Fibroblast of lung (primary cell): ENCODE data around the gene KRT4. TPM values are rescaled to one million over a fixed set of nuclear protein-coding genes. Genes with fewer than 3 reads are reported as not detected.

Source experiments
- DNase-seq, 2 donors: peaks; one replicate each; pipeline versions ENCODE4 v3.0.0 to v3.0.0-alpha.2; 2010; ENCODE audit warnings: low read depth in 2 of 2
- H2AFZ ChIP-seq: 2 replicates; pipeline ENCODE4 v1.5.1; 2012; ENCODE audit warnings: low read length, control low read depth, inconsistent platforms
- H3K27ac ChIP-seq: 2 replicates; pipeline ENCODE4 v1.5.1; 2011; ENCODE audit warnings: low read length, control low read depth; ENCODE audit not compliant: insufficient read depth
- H3K27me3 ChIP-seq: 2 replicates; pipeline ENCODE4 v1.5.1; 2011; ENCODE audit warnings: mild to moderate bottlenecking, low read length; ENCODE audit not compliant: control insufficient read depth, insufficient read depth
- H3K36me3 ChIP-seq: 2 replicates; pipeline ENCODE4 v1.5.1; 2011; ENCODE audit warnings: low read length; ENCODE audit not compliant: control insufficient read depth, insufficient read depth
- H3K4me1 ChIP-seq: 2 replicates; pipeline ENCODE4 v1.5.1; 2011; ENCODE audit warnings: low read length; ENCODE audit not compliant: control insufficient read depth, insufficient read depth; ENCODE audit errors: extremely low read depth
- H3K4me2 ChIP-seq: 2 replicates; pipeline ENCODE4 v1.5.1; 2011; ENCODE audit warnings: low read length, control low read depth; ENCODE audit not compliant: insufficient read depth; ENCODE audit errors: extremely low read depth
- H3K4me3 ChIP-seq, 4 experiments: fragments of 200-600 bp in 1 of 4; sonication (generic) in 1 of 4; replicated peaks in 1 of 4; 2 replicates each; pipeline ENCODE4 v1.5.1; 2011 to 2016; ENCODE audit warnings: low read length in 4 of 4, low read depth in 3 of 4, mild to moderate bottlenecking in 3 of 4, control low read depth in 2 of 4, inconsistent platforms in 1 of 4, mixed read lengths in 1 of 4; ENCODE audit not compliant: insufficient read depth in 1 of 4; ENCODE audit errors: control extremely low read depth in 1 of 4
- H3K79me2 ChIP-seq: 2 replicates; pipeline ENCODE4 v1.5.1; 2012; ENCODE audit warnings: mild to moderate bottlenecking, low read length, inconsistent platforms; ENCODE audit not compliant: control insufficient read depth, insufficient read depth
- H3K9ac ChIP-seq: 2 replicates; pipeline ENCODE4 v1.5.1; 2011; ENCODE audit warnings: mild to moderate bottlenecking, low read length, control low read depth; ENCODE audit not compliant: insufficient read depth
- H3K9me3 ChIP-seq: 2 replicates; pipeline ENCODE4 v1.5.1; 2012; ENCODE audit warnings: low read depth, low read length; ENCODE audit not compliant: control insufficient read depth, insufficient read depth
- H4K20me1 ChIP-seq: 2 replicates; pipeline ENCODE4 v1.5.1; 2011; ENCODE audit warnings: low read length; ENCODE audit not compliant: control insufficient read depth, insufficient read depth; ENCODE audit errors: extremely low read depth
- EZH2 ChIP-seq: IDR thresholded peaks from 2 replicates; pipeline ENCODE4 v1.5.1; 2012; ENCODE audit warnings: low read length, control low read depth, mild to moderate bottlenecking; ENCODE audit errors: missing control alignments
- polyA plus RNA-seq, 2 donors: library from polyadenylated mRNA; depleted of rRNA in 1 of 2; stranded (reverse) in 1 of 2; unstranded in 1 of 2; fragments of >200 nt; gene quantifications; 2 replicates each; pipeline ENCODE4 v1.2.1, GENCODE V29; 2011 to 2012; ENCODE audit warnings: missing spikeins in 1 of 2
- total RNA-seq: library from RNA; depleted of rRNA; stranded (reverse); fragments of >200 nt; gene quantifications from 2 replicates; pipeline ENCODE4 v1.2.1, GENCODE V29; 2014
- TF ChIP-seq, protein P1 (sequence below), 2 donors: IDR thresholded peaks in 1 of 2; conservative IDR thresholded peaks in 1 of 2; 1 replicate in 1 of 2; 2 replicates in 1 of 2; pipeline ENCODE4 v1.5.1; 2011 to 2012; ENCODE audit warnings: low read length in 2 of 2, control low read depth in 1 of 2, inconsistent platforms in 1 of 2, low read depth in 1 of 2, mild to moderate bottlenecking in 1 of 2

Gene KRT4
- total and polyA plus RNA-seq, 2 donors (not counting 1 experiment from before 2014, with no cell fraction given), result under 0.01 to 0.23 TPM

DNA sequence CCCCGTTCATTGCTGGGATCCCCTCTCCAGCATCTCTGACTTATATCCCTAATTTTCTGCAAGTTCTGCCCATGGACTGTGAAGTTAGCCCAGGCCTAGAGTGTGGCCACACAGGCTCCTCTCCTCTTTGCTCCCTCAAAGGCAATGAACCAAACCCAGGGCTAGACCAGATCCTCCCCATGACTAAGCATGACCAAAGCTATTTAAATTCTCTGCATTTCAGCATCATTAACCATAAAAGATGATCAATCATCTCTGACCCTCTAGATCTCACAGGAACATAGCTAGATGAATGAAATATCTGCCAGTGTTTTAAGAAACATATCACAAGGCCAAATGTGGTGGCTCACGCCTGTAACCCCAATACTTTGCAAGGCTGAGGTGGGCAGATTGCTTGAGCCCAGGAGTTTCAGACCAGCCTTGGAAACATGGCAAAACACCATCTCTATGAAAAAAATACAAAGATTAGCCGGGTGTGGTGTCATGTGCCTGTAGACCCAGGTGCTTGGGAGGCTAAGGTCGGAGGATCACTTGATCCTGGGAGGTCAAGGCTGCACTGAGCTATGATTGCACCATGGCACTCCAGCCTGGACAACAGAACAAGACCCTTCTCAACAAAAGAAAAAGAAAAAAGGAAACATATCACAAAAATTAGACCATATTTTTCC, 15.8 kb downstream of the KRT4 start:
- H3K36me3 ChIP-seq, result no peaks in the 10 kb centered on the region
- H3K4me1 ChIP-seq, result no peaks in the 10 kb centered on the region
- H3K27me3 ChIP-seq, result no peaks in the 10 kb centered on the region
- TF ChIP-seq, protein P1, sequence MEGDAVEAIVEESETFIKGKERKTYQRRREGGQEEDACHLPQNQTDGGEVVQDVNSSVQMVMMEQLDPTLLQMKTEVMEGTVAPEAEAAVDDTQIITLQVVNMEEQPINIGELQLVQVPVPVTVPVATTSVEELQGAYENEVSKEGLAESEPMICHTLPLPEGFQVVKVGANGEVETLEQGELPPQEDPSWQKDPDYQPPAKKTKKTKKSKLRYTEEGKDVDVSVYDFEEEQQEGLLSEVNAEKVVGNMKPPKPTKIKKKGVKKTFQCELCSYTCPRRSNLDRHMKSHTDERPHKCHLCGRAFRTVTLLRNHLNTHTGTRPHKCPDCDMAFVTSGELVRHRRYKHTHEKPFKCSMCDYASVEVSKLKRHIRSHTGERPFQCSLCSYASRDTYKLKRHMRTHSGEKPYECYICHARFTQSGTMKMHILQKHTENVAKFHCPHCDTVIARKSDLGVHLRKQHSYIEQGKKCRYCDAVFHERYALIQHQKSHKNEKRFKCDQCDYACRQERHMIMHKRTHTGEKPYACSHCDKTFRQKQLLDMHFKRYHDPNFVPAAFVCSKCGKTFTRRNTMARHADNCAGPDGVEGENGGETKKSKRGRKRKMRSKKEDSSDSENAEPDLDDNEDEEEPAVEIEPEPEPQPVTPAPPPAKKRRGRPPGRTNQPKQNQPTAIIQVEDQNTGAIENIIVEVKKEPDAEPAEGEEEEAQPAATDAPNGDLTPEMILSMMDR (conservative IDR thresholded peaks at IDR 0.05 in 1 of 2, IDR thresholded peaks at IDR 0.05 in 1 of 2; ENCODE audit: low read depth in 1 of 2, low read length in 2 of 2), result no peak
- TF ChIP-seq EZH2, result no peak
- no peaks in the 10 kb centered on the region for H3K9me3 ChIP-seq
- no peaks in the 10 kb centered on the region for H3K79me2 ChIP-seq
- H2AFZ ChIP-seq, result no peak overlapping the region
- H4K20me1 ChIP-seq, result no peaks in the 10 kb centered on the region
- H3K4me3 ChIP-seq, result no peak overlapping the region
- peak in 1 of 2 donors; percentile 79 for DNase-seq
- no peak overlapping the region for H3K9ac ChIP-seq
- H3K27ac ChIP-seq, result no peak overlapping the region
- no peak overlapping the region for H3K4me2 ChIP-seq

DNA sequence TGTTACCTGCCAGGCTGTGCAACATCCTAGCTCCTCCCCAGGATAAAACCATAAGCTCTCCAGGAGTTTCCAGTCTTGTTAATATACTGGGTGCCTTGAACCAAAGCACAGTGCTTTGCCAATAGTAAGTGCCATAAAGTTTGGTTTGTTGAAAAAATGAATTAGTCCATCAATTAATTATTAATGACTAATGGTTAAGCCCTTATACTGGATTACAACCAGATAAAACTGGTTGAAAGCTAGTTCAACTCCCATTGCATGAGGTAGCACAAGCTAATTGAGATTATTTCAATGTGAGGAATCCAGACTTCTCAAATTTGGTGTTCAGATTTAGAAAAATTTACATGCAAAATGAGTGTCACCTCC, 16.4 kb downstream of the KRT4 start:
- Histone ChIP-seq H3K27ac (no peak overlapping the region), H2AFZ (no peak overlapping the region), H3K9ac (no peak overlapping the region), H3K36me3 (no peaks in the 10 kb centered on the region), H3K4me2 (no peak overlapping the region), H3K4me1 (no peaks in the 10 kb centered on the region), H4K20me1 (no peaks in the 10 kb centered on the region), H3K27me3 (no peaks in the 10 kb centered on the region), H3K79me2 (no peaks in the 10 kb centered on the region), H3K9me3 (no peaks in the 10 kb centered on the region), H3K4me3 (no peak overlapping the region)
- DNase-seq, result no peak
- TF ChIP-seq, protein P1 (conservative IDR thresholded peaks at IDR 0.05 in 1 of 2, IDR thresholded peaks at IDR 0.05 in 1 of 2; ENCODE audit: low read depth in 1 of 2, low read length in 2 of 2), result no peak
- TF ChIP-seq EZH2, result no peak

DNA sequence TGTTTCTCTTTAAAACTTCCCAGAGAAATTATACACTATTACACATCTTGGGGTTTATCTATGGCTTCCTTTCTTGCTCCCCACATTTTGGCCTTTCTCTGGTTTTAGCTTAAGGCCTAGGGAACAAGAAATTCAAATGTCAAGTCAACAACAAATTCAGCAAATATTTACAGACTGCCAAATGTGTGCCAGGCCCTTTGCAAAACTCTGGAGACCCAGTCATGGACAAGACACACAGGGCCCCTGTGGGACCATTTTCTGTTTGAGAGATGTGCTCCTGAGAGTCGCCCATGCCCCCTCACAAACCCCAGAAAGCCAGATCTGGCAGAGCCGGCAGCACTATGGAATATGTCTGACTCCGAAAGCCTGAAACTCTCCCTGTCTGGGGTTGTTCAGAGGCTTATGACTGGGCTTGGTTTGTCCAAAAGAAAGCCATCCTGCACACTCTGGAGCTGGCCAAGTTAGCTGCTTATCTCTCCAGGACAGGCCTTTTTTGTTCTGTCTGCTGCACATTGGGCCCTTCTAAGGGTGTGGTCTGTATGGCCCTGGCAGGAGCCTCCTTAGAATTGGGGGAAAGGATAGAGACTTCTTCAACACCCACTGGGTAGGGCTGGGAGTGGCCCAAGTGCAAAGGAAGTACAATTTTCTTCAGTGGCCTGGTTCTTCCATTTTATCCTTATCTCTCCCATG, 16.9 kb downstream of the KRT4 start:
- no peak overlapping the region for H3K4me3 ChIP-seq
- no peaks in the 10 kb centered on the region for H4K20me1 ChIP-seq
- H3K36me3 ChIP-seq, result no peaks in the 10 kb centered on the region
- H3K4me2 ChIP-seq, result no peak overlapping the region
- H3K9me3 ChIP-seq, result no peaks in the 10 kb centered on the region
- H3K27me3 ChIP-seq, result no peaks in the 10 kb centered on the region
- no peak for TF ChIP-seq EZH2
- TF ChIP-seq, protein P1 (conservative IDR thresholded peaks at IDR 0.05 in 1 of 2, IDR thresholded peaks at IDR 0.05 in 1 of 2; ENCODE audit: low read depth in 1 of 2, low read length in 2 of 2), result no peak
- H3K9ac ChIP-seq, result no peak overlapping the region
- no peaks in the 10 kb centered on the region for H3K79me2 ChIP-seq
- DNase-seq, result no peak
- H3K4me1 ChIP-seq, result no peaks in the 10 kb centered on the region
- no peak overlapping the region for H3K27ac ChIP-seq
- no peak overlapping the region for H2AFZ ChIP-seq
